HEK293 (cell line): ENCODE measurements around the gene CSF2RB.

ENCODE experiments used
- CTCF ChIA-PET: fragments of 350-600 bp; formaldehyde crosslinking; extraction: SDS; loops from one replicate; lab custom pipeline; 2021; ENCODE audit warnings: antibody characterized with exemption; lab: Yijun Ruan, JAX
- POLR2A ChIA-PET: fragments of 300-600 bp; formaldehyde crosslinking; extraction: SDS; loops from one replicate; lab custom pipeline; 2020; ENCODE audit warnings: antibody characterized with exemption, inconsistent platforms; lab: Yijun Ruan, JAX
- H3K27ac ChIP-seq: fragments of 200-500 bp; sonication (Bioruptor generic); 2 replicates; pipeline ENCODE4 v1.5.1; 2014; ENCODE audit warnings: low read depth, low read length, control low read depth, inconsistent platforms; ENCODE audit errors: extremely low read depth
- H3K36me3 ChIP-seq, 2 experiments: fragments of 200-500 bp in 1 of 2; sonication (Bioruptor generic) in 1 of 2; 1 replicate in 1 of 2; 2 replicates in 1 of 2; pipeline ENCODE4 v1.5.1; 2014 to 2017; ENCODE audit warnings: inconsistent platforms in 2 of 2, low read length in 2 of 2; ENCODE audit not compliant: control insufficient read depth in 2 of 2, insufficient read depth in 1 of 2
- H3K4me1 ChIP-seq: fragments of 200-500 bp; sonication (Bioruptor generic); 2 replicates; pipeline ENCODE4 v1.5.1; 2014; ENCODE audit warnings: mild to moderate bottlenecking, low read length, inconsistent platforms; ENCODE audit not compliant: control insufficient read depth, insufficient read depth
- H3K4me3 ChIP-seq: 2 replicates; pipeline ENCODE4 v1.5.1; 2011; ENCODE audit warnings: low read depth, mild to moderate bottlenecking, control low read depth, low read length, moderate library complexity
- H3K9me3 ChIP-seq: fragments of 200-500 bp; sonication (Bioruptor generic); 2 replicates; pipeline ENCODE4 v1.5.1; 2014; ENCODE audit warnings: low read depth, low read length, inconsistent platforms; ENCODE audit not compliant: control insufficient read depth, insufficient read depth
- CTCF ChIP-seq: fragments of 450-650 bp; formaldehyde crosslinking; IDR thresholded peaks from 2 replicates; pipeline ENCODE4 v1.5.1; 2016; ENCODE audit warnings: missing biosample characterization, missing genetic modification characterization
- HOXA7 ChIP-seq: sonication (generic); formaldehyde crosslinking; IDR thresholded peaks from 2 replicates; pipeline ENCODE4 v1.8.1; 2022; ENCODE audit warnings: missing genetic modification reagents, borderline replicate concordance
- KLF9 ChIP-seq: fragments of 450-650 bp; formaldehyde crosslinking; IDR thresholded peaks from 2 replicates; pipeline ENCODE4 v1.5.1; 2016; ENCODE audit warnings: missing biosample characterization, missing genetic modification characterization, low read depth
- REST ChIP-seq: fragments of 450-650 bp; formaldehyde crosslinking; IDR thresholded peaks from 2 replicates; pipeline ENCODE4 v1.5.1; 2016; ENCODE audit warnings: missing biosample characterization, missing genetic modification characterization
- SP2 ChIP-seq: fragments of 450-650 bp; formaldehyde crosslinking; IDR thresholded peaks from 2 replicates; pipeline ENCODE4 v1.5.1; 2016; ENCODE audit warnings: missing biosample characterization, missing genetic modification characterization
- ZEB2 ChIP-seq: fragments of 450-650 bp; formaldehyde crosslinking; IDR thresholded peaks from 2 replicates; pipeline ENCODE4 v1.5.1; 2016; ENCODE audit warnings: missing biosample characterization, missing genetic modification characterization
- ZFP41 ChIP-seq: fragments of 450-650 bp; formaldehyde crosslinking; IDR thresholded peaks from 2 replicates; pipeline ENCODE4 v1.5.1; 2016; ENCODE audit warnings: missing biosample characterization, missing genetic modification characterization, borderline replicate concordance
- ZNF112 ChIP-seq: fragments of 450-650 bp; formaldehyde crosslinking; IDR thresholded peaks from 2 replicates; pipeline ENCODE4 v1.5.0; 2017; ENCODE audit warnings: missing biosample characterization, missing genetic modification characterization
- ZNF133 ChIP-seq: fragments of 450-650 bp; formaldehyde crosslinking; IDR thresholded peaks from 2 replicates; pipeline ENCODE4 v1.5.1; 2016; ENCODE audit warnings: missing biosample characterization, missing genetic modification characterization
- ZNF2 ChIP-seq: fragments of 450-650 bp; formaldehyde crosslinking; IDR thresholded peaks from 2 replicates; pipeline ENCODE4 v1.5.1; 2016; ENCODE audit warnings: missing biosample characterization, missing genetic modification characterization
- ZNF366 ChIP-seq: fragments of 450-650 bp; formaldehyde crosslinking; conservative IDR thresholded peaks from 2 replicates; pipeline ENCODE4 v1.5.1; 2016; ENCODE audit warnings: missing biosample characterization, missing genetic modification characterization
- ZNF37A ChIP-seq: fragments of 450-650 bp; IDR thresholded peaks from 2 replicates; pipeline ENCODE4 v1.5.1; 2018; ENCODE audit warnings: missing biosample characterization, missing genetic modification characterization
- ZNF391 ChIP-seq: fragments of 450-650 bp; formaldehyde crosslinking; IDR thresholded peaks from 2 replicates; pipeline ENCODE4 v1.5.1; 2016; ENCODE audit warnings: low read depth, missing biosample characterization, missing genetic modification characterization, borderline replicate concordance
- ZNF48 ChIP-seq: fragments of 450-650 bp; formaldehyde crosslinking; IDR thresholded peaks from 2 replicates; pipeline ENCODE4 v1.5.1; 2016; ENCODE audit warnings: missing biosample characterization, missing genetic modification characterization
- ZNF610 ChIP-seq: fragments of 450-650 bp; formaldehyde crosslinking; IDR thresholded peaks from 2 replicates; pipeline ENCODE4 v1.5.1; 2016; ENCODE audit warnings: missing biosample characterization, missing genetic modification characterization, borderline replicate concordance
- ZNF768 ChIP-seq: fragments of 450-650 bp; formaldehyde crosslinking; IDR thresholded peaks from 2 replicates; pipeline ENCODE4 v1.5.1; 2018; ENCODE audit warnings: missing biosample characterization, mild to moderate bottlenecking, missing genetic modification characterization
- TF ChIP-seq, protein P1 (sequence below): fragments of 450-650 bp; formaldehyde crosslinking; IDR thresholded peaks from 2 replicates; pipeline ENCODE4 v1.5.1; 2017; ENCODE audit warnings: missing biosample characterization, missing genetic modification characterization

The CSF2RB gene

DNA sequence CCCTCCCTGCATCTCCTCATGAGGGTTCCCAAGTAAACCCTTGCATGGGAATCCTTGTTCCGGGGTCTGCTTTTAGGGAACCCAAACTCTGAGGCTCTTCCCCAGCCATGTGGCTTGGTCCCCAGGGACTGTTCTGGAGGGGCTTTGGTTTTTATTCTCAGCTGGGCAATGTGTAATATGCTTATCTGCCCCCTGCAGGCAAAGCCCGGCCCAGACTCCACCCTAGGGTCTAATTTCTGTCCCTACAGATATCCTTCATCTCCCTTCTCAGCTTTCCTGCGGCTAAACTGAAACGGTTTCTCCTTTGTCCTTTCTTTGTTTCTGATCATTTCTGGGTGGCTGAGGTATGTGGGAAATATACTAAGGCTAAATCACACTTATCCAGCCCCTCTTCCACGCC lies 68.7 kb downstream of the CSF2RB start (continued):
- TF ChIP-seq ZNF112 (tag by site-specific recombination) (no peak), CTCF (tag by site-specific recombination) (no peak), ZNF2 (tag by site-specific recombination) (no peak), ZNF610 (no peak), ZNF366 (tag by site-specific recombination) (no peak), ZNF133 (tag by site-specific recombination) (no peak), ZNF768 (tag by site-specific recombination) (no peak), ZNF391 (tag by site-specific recombination) (no peak), ZEB2 (tag by site-specific recombination) (no peak)
- TF ChIP-seq, protein P1, sequence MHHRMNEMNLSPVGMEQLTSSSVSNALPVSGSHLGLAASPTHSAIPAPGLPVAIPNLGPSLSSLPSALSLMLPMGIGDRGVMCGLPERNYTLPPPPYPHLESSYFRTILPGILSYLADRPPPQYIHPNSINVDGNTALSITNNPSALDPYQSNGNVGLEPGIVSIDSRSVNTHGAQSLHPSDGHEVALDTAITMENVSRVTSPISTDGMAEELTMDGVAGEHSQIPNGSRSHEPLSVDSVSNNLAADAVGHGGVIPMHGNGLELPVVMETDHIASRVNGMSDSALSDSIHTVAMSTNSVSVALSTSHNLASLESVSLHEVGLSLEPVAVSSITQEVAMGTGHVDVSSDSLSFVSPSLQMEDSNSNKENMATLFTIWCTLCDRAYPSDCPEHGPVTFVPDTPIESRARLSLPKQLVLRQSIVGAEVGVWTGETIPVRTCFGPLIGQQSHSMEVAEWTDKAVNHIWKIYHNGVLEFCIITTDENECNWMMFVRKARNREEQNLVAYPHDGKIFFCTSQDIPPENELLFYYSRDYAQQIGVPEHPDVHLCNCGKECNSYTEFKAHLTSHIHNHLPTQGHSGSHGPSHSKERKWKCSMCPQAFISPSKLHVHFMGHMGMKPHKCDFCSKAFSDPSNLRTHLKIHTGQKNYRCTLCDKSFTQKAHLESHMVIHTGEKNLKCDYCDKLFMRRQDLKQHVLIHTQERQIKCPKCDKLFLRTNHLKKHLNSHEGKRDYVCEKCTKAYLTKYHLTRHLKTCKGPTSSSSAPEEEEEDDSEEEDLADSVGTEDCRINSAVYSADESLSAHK (tag by site-specific recombination): no peak

GRCh38 chr22:36985211-36985889 lies 71.9 kb downstream of the CSF2RB start:
- TF ChIP-seq REST (tag by site-specific recombination) (no peak), ZNF48 (tag by site-specific recombination) (no peak), HOXA7 (CRISPR knock-in tag) (no peak), ZNF37A (tag by site-specific recombination) (no peak), ZFP41 (tag by site-specific recombination) (no peak), SP2 (tag by site-specific recombination) (no peak), ZNF112 (tag by site-specific recombination) (no peak), KLF9 (tag by site-specific recombination) (no peak)
- TF ChIP-seq, all 188 proteins: peak for 0
- Histone ChIP-seq H3K4me3 (no peak overlapping the region), H3K27ac (no peak overlapping the region), H3K4me1 (no peaks in the 10 kb centered on the region), H3K36me3 (no peaks in the 10 kb centered on the region), H3K9me3 (no peaks in the 10 kb centered on the region)
- CTCF ChIA-PET: interaction anchor here (0.6 to 2.1 kb wide), 4 partner anchors 8 to 370 kb away, joined by 3 to 6 read pairs (median 4); partner anchors contain the start of genes MPST and TST
- POLR2A ChIA-PET: no interaction called here
